Calu3 (cell line): ENCODE measurements around the gene CTTNBP2NL. TPM values are rescaled to one million over a fixed set of nuclear protein-coding genes. Genes with fewer than 3 reads are reported as not detected.

ENCODE experiments used
- BruUV-seq: library from RNA; stranded (reverse); fragments of 400-500 nt; replicated peaks from 2 replicates; lab custom pipeline; 2021; lab: Mats Ljungman, UMichigan
- CTCF ChIA-PET: fragments of 300-600 bp; sonication (Branson Sonifier 250); formaldehyde crosslinking; loops from one replicate; lab custom pipeline; 2022; ENCODE audit warnings: antibody characterized with exemption; lab: Charles Lee
- DNase-seq: peaks from one replicate; pipeline ENCODE4 v3.0.0; 2022
- H3K27ac Mint-ChIP-seq: one replicate; pipeline ENCODE4 v1.8.0; 2022; ENCODE audit warnings: mixed read lengths; ENCODE audit not compliant: unreplicated experiment
- H3K27me3 Mint-ChIP-seq: one replicate; pipeline ENCODE4 v1.8.0; 2022; ENCODE audit warnings: mixed read lengths; ENCODE audit not compliant: unreplicated experiment
- H3K36me3 Mint-ChIP-seq: one replicate; pipeline ENCODE4 v1.8.0; 2022; ENCODE audit warnings: mild to moderate bottlenecking, moderate library complexity, mixed read lengths; ENCODE audit not compliant: insufficient read depth, unreplicated experiment
- H3K4me1 Mint-ChIP-seq: one replicate; pipeline ENCODE4 v1.8.0; 2022; ENCODE audit warnings: mild to moderate bottlenecking, low read depth, mixed read lengths; ENCODE audit not compliant: unreplicated experiment
- H3K4me3 Mint-ChIP-seq: one replicate; pipeline ENCODE4 v1.8.0; 2022; ENCODE audit warnings: mild to moderate bottlenecking, low read depth, moderate library complexity, mixed read lengths; ENCODE audit not compliant: unreplicated experiment
- H3K9me3 Mint-ChIP-seq: one replicate; pipeline ENCODE4 v1.8.0; 2022; ENCODE audit warnings: low read depth, mixed read lengths; ENCODE audit not compliant: unreplicated experiment
- CTCF ChIP-seq: fragments of 200-600 bp; IDR thresholded peaks from one replicate; pipeline ENCODE4 v1.8.0; 2022; ENCODE audit warnings: antibody characterized with exemption; ENCODE audit not compliant: unreplicated experiment
- intact Hi-C: fragments of 100-400 bp; cut with micrococcal nuclease; formaldehyde crosslinking; loops from one replicate; pipeline ENCODE4 v1.10.0; 2022; ENCODE audit not compliant: unreplicated experiment
- total RNA-seq: library from RNA; stranded (reverse); gene quantifications from 2 replicates; pipeline ENCODE4 v1.2.3, GENCODE V29; 2022

Gene CTTNBP2NL
- total RNA-seq, 1 experiment from 2014 or later, result 48.9 TPM

DNA sequence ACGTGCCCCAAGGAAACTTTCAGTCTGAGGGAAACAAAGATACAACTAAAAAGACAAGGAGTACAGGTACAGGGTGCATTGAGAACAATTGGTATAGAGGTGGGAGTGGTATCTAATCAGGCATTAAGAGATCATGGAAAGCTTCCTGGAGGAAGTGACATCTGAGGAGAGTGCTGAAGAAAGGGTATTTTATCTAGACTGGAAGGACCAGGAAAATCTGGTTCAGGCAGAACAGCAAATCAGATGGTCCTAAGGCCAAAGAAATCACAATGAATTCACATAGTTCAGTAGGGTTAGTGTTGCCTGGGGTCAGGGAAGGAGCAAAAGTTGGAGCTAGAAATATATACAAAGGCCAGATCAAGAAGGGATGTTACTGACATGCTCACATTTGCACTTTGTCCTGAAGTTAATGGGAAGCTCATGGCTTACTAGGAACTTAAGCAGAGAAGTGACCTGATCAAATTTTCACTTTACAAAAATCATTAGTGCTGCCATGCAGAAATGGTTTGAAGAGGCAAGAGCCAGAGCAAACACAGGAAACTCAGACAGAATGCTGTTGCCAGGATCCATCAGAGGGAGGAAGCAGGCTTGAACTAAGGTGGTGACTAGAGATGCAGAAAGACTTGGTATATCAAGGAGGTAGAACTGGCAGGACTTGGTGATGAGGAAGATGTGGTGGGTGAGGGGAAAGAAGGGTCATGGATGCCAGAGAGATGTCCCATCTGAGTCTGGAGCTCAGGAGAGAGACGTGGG lies 14.5 kb upstream of the CTTNBP2NL start:
- Mint-ChIP-seq H3K36me3 (no peaks in the 10 kb centered on the region), H3K27ac (no peak overlapping the region), H3K4me3 (no peak overlapping the region), H3K4me1 (no peaks in the 10 kb centered on the region), H3K27me3 (peaks cover 48% of the 10 kb centered on the region), H3K9me3 (no peaks in the 10 kb centered on the region)
- no TSS peak for BruUV-seq
- DNase-seq, result no peak
- CTCF ChIA-PET, result no interaction called here
- TF ChIP-seq CTCF, result no peak
- intact Hi-C loops, result no loop called here

DNA sequence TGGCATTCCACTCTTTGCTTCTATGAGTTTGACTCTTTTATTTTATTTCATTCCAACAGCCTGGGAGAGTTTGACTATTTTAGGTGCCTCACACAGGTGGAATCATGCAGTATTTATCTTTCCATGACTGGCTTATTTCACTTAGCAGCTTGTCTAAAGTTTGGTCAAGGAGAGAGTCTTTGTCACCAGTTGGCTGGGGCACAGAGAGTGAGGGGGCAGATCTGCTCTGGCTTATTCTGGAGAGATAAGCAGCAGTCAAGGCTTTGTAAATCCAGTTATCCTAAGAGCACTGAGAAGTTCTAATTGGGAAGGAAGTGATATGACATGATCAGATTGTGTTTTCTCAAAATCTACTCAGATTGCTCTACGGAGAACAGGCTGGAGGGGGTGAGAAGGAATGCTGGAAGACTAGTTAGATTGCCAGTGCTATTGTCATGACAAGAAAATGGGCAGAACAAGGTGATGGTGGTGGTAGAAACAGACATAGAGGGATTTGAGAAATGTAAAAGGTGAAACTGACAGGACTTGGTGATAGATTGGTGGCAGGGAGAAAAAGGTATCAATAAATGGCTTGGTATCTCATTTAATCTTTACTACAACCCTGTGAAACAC lies 12.1 kb upstream of the CTTNBP2NL start:
- intact Hi-C loops, result no loop called here
- Mint-ChIP-seq H3K4me1 (peaks cover 10% of the 10 kb centered on the region), H3K9me3 (no peaks in the 10 kb centered on the region), H3K36me3 (no peaks in the 10 kb centered on the region), H3K4me3 (no peak overlapping the region), H3K27me3 (peaks cover 48% of the 10 kb centered on the region), H3K27ac (no peak overlapping the region)
- BruUV-seq, result no TSS peak
- CTCF ChIA-PET, result no interaction called here
- TF ChIP-seq CTCF, result no peak
- no peak for DNase-seq

GRCh38 chr1:112386024-112386723 lies 9.8 kb upstream of the CTTNBP2NL start:
- no TSS peak for BruUV-seq
- Mint-ChIP-seq H3K9me3 (no peaks in the 10 kb centered on the region), H3K27ac (no peak overlapping the region), H3K27me3 (peaks cover 36% of the 10 kb centered on the region), H3K4me3 (no peak overlapping the region), H3K4me1 (peaks cover 16% of the 10 kb centered on the region), H3K36me3 (peaks cover 8% of the 10 kb centered on the region)
- TF ChIP-seq CTCF, result no peak
- CTCF ChIA-PET, result no interaction called here
- intact Hi-C loops, result no loop called here
- no peak for DNase-seq

DNA sequence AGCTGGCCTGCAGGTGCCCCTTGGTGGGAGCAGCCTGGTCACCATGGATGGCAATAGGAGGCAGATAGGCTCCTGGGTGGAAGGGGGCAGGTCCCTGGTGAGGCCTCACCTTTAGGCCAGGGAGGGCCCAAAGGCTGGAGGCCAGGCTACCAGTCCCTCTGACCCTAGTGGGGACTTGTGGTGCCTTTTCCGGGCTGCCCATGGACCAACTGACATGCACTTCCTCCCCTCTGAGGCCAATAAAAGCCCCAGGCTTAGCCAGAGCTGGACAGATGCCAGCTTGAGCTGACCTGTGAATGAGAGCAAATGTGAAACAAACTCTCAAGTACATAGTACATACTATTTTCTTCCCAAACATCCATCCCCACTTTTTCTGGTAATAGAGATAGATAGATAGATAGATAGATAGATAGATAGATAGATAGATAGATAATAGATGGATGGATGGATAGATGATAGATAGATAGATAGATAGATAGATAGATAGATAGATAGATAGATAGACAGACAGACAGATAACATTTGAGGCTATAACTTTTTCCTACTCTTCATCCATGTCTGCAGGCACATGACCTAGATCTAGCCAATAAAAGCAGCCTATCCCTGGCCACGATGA lies 9.2 kb upstream of the CTTNBP2NL start:
- H3K36me3 Mint-ChIP-seq, result peaks cover 8% of the 10 kb centered on the region
- no peaks in the 10 kb centered on the region for H3K9me3 Mint-ChIP-seq
- no peak for DNase-seq
- H3K27me3 Mint-ChIP-seq, result peaks cover 29% of the 10 kb centered on the region
- intact Hi-C loops, result no loop called here
- CTCF ChIA-PET, result no interaction called here
- no peak overlapping the region for H3K4me3 Mint-ChIP-seq
- H3K27ac Mint-ChIP-seq, result no peak overlapping the region
- no peak for TF ChIP-seq CTCF
- H3K4me1 Mint-ChIP-seq, result peaks cover 19% of the 10 kb centered on the region
- BruUV-seq, result no TSS peak
